GM19324 (cell line): Measurements from ENCODE around the gene GLRA3.
"Not testable (repeated sequence)": the region's sequence is repeated elsewhere in the genome, so short reads cannot be mapped to it uniquely, and the experiment has no call there.

Experiments used
- ATAC-seq: cut with Tn5 transposase; IDR thresholded peaks from one replicate; pipeline ENCODE4 v1.9.1; 2021; ENCODE audit warnings: mild to moderate bottlenecking, moderate library complexity; ENCODE audit not compliant: unreplicated experiment, low FRiP score

Gene GLRA3

DNA sequence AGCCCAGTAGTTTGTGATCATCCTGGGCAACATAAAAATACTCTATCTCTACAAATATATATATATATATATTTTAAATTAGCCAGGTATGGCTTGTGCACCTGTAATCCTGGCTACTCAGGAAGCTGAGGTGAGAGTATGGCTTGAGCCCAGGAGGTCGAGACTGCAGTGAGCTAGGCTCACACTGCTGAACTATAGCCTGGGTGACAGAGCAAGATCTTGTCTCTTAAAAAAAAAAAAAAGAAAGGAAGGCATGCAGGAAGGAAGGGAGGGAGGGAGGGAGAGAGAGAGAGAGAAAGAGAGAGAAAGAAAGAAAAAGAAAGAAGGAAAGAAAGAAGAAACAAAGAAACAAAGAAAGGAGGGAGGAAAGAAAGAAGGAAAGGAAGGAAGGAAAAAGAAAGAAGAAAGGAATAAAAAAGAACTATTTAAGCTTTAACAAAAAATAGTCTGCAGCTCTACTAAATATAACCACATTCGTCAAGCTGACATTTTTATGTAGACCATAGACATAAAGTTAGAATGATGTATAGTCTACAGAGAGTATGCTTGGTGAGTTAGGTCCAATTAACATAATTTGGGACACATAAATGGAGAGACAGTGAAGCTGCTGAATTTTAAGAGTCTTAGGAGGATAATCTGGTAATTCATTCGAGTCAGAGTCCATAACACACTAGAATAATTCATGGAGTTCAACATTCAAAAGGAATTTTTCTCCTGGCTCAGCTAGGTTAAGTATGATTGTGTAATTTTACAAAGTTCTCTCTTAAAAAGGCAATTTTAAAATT lies 111.9 kb downstream of the GLRA3 start:
- no peak for ATAC-seq

DNA sequence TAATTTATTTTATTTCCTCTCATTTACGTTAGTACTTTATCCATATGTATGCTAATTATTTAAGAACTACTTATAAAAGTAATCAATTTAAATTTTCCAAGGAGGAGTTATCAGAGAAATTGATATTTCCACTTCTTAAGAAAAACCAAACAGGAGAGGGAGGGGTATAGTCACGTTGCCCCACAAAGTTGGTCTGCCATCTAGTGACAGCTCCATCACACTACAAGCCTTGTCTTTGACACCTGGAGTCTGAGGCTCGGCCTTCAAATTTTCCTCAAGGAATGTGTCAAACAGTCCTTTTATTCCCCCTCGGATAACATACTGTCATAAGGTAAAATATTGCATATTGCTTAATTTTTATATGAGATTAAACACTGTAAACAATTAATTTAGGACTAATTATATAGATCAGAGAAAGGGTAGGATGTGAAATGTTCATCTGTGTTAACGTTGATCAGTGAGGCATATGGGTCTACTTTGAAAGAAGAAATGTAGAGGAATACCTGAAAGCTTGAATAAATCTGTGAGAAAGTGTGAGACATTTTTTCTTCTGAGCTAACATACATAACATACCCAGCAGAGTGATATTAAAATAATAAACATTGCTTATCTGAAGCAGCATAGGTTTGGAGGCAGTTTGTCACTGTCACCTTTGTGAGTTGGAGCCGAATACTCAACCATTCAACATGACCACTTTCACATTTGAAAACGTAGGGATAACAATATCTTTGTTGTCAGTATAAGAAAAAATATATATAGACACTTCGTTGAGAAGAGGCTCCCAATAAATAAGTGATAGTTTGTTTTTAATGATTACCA lies 114.4 kb downstream of the GLRA3 start:
- ATAC-seq: no peak

DNA sequence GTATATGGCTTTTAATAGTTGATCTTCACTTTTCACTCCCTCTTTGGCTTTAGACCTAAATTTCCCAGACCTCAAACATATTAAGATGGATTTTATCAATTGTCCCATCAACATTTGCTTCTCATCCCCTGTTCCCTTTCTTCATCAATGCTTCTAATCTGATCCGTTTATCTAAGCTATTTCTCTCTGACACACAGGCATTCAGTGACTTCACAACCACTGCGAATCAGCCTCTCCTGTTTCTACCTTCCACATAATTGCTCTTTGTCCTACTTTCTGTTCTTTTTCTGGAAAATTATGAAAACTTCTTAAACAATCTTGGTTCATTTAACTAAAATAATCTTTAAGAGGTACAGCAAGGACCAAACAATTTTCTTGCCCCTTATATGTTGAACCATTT lies 115.2 kb downstream of the GLRA3 start:
- ATAC-seq: no peak

DNA sequence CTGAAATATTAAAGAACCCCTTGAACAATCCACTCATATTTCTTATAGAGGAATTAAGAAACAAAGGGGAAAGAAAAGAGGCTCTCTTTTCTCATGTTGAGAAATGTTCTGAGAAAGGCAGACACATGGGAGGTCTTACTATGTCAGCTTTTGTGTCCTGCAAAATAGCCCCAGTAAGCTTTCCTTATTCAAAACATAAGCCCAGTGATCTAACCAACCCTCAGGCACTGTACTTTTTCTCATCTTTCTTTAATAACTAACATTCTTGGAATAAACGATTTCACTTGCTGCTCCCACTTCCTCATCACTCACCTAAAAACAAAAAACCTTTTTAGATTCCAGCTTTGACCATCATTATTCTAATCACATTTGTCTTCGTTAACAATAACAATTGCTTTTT lies 115.9 kb downstream of the GLRA3 start:
- ATAC-seq: no peak

DNA sequence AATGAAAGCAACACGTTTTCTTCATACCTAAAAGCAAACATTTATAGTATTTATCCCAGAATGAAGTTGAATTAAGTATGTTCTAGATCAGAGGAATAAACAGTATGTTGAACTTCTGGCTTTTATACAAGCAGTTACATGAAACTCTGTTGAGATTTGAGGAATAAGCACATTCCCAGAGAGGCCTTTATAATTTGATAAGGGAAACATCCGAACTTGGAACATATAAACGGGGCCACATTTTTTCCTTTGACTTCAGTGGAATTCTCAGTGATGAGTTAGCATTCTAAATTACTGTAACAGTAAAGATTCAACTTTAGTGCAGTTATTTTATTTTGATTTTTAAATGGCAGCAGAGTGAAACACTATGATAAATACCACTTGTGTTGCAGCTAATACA lies 119.5 kb downstream of the GLRA3 start:
- no peak for ATAC-seq

DNA sequence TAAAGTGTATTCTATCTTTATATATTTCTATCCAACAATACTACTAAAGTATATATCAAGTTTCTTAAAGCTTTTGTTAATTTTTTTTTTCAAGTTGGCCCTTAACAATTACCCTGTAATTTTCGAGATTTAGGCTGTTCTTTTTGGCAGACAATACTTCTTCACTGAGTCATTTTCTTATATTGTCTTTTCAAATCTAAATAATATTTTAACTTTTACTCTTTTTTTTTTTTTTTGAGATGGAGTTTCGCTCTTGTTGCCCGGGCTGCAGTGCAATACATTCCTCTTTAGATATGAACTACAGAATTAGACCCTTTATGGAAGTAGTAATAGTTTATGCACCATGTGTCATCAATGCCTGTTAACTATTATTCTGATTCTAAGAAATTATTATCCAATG lies 120.7 kb downstream of the GLRA3 start:
- no peak for ATAC-seq

DNA sequence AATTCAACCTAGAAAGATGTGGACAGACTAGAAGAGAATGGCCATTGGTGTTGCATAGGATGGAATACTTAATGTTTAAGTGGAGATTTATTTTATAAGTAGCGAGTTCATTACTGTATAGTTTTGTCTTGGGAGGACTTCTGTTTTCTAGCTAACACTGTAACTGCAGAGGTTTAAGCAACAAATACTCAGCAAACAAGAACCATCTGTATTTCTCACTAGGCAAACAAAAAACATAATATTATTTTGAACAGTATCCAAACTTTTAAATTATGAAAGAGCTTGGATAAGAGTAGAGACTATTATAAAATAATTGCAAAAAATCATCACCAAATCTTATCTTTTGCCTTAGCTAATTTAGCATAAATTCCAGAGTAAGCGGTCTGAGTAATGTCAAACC lies 121.1 kb downstream of the GLRA3 start:
- ATAC-seq: no peak

DNA sequence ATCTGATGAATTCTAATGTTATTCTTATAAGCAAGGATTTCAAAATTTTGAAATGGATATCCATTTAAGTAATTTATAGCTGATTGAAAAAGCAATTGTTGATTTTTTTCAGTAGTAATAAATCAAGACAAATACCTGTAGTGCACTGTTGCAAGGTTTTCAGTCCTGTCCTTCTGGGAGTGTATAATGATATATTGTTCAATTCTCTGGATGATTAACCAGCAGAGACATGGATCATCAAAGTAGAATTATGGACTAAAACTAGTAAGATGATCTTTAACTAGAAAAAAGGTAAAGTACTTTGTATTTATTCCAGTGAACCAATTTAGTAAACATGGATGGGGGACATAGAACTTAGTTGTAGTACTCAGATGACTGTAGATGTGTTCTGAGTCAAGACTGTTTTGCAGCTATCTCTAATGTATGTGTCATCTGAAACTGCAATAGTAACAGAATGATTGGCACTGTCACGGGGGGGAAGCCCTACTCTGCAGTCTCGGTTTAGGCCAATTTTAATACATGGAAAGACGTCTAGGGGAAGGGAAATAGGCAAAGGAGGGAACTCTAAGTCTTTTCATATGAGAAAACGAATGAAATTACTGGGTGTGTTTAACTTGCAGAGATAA lies 121.9 kb downstream of the GLRA3 start:
- ATAC-seq: no peak

DNA sequence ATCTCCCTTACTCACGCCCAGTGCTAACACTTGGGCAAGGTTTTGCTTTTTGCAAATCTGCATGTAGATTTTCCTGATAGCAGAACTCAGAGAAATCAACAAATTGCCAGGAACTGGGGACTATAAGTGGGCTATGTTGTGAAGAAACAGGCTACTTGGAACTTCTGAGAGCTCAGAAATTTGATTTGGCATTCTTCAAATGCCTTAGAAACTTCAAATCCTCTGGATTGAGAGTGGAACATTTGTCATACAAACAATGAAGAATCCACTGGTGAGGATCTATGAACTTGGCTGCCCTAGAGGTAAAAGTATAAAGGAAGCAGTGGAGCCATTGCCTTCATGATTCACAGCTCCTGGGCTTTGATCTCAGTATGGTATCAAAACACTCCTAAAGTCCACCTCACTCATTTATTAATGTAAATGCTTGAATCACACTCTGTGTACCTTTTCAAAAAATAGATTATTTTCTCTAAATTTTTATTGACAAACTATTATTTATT lies 126.0 kb downstream of the GLRA3 start:
- no peak for ATAC-seq

DNA sequence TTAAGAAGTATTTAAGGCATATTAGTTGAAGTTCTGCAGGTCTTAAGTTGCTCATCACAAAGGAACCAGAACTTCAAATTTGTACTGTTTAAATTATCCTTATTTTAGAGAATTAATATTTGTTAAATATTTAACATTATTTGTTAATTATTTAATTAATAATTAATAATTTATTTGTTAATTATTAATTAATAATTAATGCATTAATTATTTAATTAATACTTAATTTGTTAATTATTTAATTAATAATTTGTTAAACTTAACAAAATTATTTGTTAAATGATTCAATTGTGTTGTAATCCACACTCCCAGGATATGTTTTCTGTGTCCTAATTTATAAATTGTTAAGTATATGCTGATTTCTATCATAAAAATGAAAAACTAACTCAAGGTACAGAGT lies 129.4 kb downstream of the GLRA3 start:
- ATAC-seq: no peak

DNA sequence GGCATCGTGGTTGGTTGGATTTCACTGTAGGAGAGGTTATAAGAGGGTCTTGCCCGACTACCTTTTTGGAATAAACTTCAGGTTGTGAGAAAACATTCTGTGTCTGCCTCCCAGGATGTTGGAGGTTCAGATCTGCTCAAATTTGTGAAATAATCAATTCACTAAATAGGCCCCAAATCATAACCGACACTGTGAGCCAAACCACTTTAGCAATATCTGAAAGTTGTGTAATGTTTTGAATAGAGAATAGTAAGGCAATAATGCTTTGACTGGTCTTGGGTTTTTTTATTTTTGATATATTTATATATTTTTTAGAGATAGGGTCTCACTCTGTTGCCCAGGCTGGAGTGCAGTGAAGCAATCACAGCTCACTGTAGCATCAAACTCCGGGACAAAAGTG lies 131.2 kb downstream of the GLRA3 start:
- ATAC-seq: no peak

DNA sequence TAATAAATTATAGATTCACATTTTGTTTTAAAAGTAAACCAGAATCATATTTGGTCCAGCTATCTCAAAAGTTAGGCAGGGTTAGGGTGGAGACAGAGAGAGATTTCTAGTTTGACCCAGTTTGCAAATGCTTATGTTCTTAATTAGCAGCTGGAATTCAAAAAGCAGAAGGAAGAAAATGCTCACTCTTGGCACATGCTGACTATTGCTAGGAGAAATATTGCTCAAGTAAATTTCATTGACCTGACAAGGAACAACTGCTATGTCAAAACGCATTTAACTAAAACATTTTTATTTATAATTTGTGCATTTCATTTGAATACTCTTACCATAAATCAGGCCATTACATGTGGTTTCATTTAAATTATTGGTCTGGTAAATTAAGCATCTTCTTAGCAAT lies 131.8 kb downstream of the GLRA3 start:
- no peak for ATAC-seq

DNA sequence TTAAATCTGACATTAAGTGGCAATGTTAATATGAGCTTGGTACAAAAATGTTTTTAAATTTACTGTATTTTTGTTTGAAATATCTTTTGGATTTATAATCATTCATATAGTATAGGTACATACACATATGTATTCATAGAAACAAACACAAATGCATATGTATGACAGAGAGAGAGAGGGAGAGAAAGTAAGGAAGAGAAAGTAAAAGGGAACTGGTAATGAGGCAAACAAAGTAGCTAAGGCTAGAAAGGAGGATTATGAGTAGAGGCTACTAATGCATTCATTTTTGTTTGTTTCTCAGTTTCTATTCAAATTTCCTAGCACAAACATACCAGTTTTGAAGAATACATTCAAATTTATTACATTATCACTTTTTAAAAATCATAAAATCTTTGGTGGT lies 132.4 kb downstream of the GLRA3 start:
- no peak for ATAC-seq

DNA sequence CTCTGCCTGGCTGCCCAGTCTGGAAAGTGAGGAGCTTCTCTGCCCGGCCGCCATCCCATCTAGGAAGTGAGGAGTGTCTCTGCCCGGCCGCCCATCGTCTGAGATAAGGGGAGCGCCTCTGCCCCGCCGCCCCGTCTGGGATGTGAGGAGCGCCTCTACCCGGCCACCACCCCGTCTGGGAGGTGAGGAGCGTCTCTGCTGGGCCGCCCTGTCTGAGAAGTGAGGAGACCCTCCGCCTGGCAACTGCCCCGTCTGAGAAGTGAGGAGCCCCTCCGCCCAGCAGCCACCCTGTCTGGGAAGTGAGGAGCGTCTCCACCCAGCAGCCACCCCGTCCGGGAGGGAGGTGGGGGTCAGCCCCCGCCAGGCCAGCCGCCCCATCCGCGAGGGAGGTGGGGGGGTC lies 137.2 kb downstream of the GLRA3 start:
- not testable (repeated sequence) for ATAC-seq

DNA sequence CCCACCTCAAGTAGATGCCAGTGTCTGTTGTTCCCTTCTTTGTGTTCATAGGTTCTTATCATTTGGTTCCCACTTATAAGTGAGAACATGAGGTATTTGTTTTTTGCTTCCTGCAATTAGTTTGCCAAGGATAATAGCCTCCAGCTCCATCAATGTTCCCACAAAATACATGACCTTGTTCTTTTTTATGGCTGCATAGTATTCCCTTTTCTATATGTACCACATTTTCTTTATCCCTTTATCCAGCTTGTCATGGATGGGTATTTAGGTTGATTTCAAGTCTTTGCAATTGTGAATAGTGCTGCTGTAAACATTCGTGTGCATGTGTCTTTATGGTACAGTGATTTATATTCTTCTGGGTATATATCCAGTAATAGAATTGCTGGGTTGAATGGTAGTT lies 138.4 kb downstream of the GLRA3 start:
- ATAC-seq: no peak

DNA sequence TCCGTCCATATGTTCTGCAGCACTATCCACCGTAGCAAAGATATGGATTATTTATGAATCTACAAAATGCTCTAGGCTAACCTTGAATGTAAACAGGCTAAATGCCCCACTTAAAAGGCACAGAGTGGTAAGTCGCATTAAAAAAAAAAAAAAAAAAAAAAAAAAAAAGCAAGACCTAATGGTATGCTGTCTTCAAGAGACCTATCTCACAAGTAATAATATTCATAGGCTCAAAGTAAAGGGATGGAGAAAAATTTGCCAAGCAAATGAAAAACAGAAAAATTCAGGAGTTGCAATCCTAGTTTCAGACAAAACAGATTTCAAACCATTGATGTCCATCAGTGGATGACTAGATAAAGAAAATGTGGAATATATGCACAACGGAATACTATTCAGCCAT lies 139.4 kb downstream of the GLRA3 start:
- no peak for ATAC-seq

DNA sequence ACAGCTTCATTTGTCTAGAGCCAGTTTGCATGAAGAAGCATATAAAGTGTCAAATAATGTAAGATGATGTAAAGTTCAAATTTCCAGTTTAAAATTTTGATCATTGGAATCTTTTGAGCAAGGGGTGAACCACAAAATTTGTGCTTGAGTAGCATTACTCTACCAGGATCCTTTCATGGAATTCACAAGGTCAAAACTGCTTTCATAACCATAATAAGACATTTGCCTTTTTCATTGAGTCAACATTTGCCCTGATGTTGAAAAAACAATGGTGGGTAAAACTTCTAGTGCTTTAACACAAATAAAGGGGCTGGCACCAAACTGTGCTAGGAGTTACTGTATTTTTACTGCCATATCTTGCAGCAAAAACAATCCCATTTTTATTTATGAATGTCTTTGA lies 142.2 kb downstream of the GLRA3 start:
- no peak for ATAC-seq

DNA sequence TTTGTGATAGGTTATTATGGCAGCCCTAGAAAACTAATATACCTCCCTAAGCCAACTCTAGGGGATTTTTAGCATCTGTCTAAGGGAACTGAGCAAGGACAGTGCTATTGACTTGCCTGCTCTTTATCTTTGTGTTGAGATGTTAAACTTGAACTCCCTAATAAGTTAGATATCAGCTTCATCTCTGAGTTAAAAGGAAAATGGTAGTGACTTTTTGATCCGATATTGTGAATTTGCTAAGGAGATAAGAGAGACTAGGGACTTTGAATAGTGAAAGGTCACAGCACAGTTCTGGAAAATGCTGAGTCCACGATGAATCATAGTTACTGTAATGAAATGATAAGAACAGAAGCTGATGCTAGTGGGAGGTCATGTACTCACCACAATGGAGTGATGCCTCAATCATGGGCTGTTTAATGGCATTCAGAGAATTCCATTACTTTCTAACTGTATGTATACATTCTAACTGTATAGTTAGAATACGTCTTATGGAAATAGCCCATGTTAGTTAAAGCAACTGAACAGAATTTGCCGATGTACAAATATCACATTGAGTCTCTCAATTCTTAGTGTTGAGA lies 147.2 kb downstream of the GLRA3 start:
- no peak for ATAC-seq

DNA sequence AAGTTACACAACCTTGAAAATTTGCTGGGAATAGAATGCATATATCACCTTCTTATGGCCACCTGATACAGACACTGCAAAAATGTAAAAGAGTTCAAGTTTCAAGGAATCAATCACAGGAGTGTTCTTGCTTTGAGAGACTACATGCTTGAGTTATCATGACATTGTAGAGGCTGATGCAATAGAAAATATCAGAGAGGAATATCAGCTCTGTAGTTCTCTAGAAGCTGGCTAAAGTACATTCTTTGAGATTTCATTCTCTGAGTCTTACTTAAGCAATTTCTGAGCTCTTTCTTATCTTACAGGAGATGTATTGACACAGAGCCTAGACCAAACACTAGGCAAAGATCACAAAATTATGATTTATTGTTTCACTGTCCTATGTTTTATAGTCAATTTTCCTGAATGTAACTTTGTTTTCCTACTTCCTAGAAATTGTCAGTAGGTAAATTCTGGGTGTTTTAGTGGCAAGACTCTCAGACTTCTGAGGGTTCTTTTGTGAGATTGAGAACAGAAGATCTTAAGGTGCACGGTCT lies 154.7 kb downstream of the GLRA3 start:
- ATAC-seq: no peak

DNA sequence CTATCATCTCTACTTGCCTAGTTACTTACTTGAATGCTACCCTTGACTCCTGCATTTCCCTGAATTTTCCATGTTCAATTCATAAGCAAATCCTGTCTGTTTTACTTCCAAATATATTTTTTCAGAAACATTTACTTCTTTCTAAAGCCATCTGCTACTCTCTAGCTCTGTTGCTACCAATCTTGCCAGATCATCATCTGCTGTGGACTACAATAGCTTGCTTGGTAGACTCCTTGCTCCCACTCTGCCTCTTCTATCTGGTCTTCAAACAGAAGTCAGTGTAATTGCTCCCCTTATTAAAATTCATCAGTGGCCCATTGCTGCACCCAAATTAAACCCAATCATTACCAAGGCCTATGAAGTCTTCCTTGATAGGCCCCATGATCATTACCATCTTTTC lies 155.2 kb downstream of the GLRA3 start:
- no peak for ATAC-seq

DNA sequence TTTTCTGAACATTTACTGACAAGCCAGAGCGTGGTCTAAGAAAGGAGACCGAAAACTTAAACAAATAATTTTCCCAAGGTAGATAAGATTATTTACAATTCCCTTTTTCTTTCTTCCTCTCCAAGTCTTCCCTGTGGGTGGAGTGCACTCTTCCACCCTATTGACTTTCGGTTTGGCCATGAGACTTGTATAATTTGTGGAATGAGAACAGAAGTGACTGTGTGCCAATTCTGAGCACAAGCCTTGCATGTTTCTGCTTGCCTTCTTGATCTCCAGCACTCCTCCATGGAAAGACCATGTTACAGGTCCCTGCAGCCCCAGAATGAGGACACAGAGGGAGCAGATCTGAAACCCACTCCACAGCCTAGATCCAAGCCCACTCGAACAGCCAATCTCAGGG lies 156.8 kb downstream of the GLRA3 start:
- ATAC-seq: no peak
